Activated CD4-positive, alpha-beta T cell treated with anti-CD3 and anti-CD28 coated beads for 1 hour (primary cell): ENCODE data around the gene GAL3ST3.
A peak's percentile ranks its signal among the peaks of the same experiment; 100 is the strongest.
"Not testable (repeated sequence)": the region's sequence is repeated elsewhere in the genome, so short reads cannot be mapped to it uniquely, and the experiment has no call there.

ENCODE experiments used
- DNase-seq: peaks from one replicate; pipeline ENCODE4 v3.0.0-alpha.2; 2020

Gene GAL3ST3

GRCh38 chr11:66042227-66042995 lies 6.5 kb downstream of the GAL3ST3 start:
- no peak for DNase-seq

GRCh38 chr11:66039765-66040164 lies 9.2 kb downstream of the GAL3ST3 start:
- DNase-seq: no peak

GRCh38 chr11:66037327-66037726 lies 11.6 kb downstream of the GAL3ST3 start:
- DNase-seq: no peak

- no peak for DNase-seq
Measured at GRCh38 chr11:66036334-66036710, 12.6 kb downstream of the GAL3ST3 start.

- DNase-seq: no peak
Measured at GRCh38 chr11:66035653-66036333, 13.2 kb downstream of the GAL3ST3 start.

GRCh38 chr11:66032957-66033735 lies 15.8 kb downstream of the GAL3ST3 start:
- no peak for DNase-seq

GRCh38 chr11:66026017-66026529 lies 22.9 kb downstream of the GAL3ST3 start, which contains the start of gene CATSPER1:
TSS of gene CATSPER1 (minus strand) at chr11:66026479. CDS start at chr11:66026379, 100 bp downstream.
- no peak for DNase-seq

- DNase-seq: not testable (repeated sequence)
Measured at GRCh38 chr11:66023186-66023440, 25.8 kb downstream of the GAL3ST3 start.

- peak; percentile 64 for DNase-seq
Measured at GRCh38 chr11:66022401-66023185, 26.4 kb downstream of the GAL3ST3 start.

GRCh38 chr11:66020618-66021357 lies 28.2 kb downstream of the GAL3ST3 start:
- no peak for DNase-seq

- DNase-seq: no peak
Measured at GRCh38 chr11:66020212-66020611, 28.7 kb downstream of the GAL3ST3 start.

GRCh38 chr11:66017321-66017720 lies 31.6 kb downstream of the GAL3ST3 start:
- DNase-seq: no peak

GRCh38 chr11:66016793-66017177 lies 32.2 kb downstream of the GAL3ST3 start:
- DNase-seq: no peak

- no peak for DNase-seq
Measured at GRCh38 chr11:66015936-66016792, 32.8 kb downstream of the GAL3ST3 start.

GRCh38 chr11:66015454-66015881 lies 33.5 kb downstream of the GAL3ST3 start:
- DNase-seq: no peak

GRCh38 chr11:66014804-66015453 lies 34.0 kb downstream of the GAL3ST3 start:
- DNase-seq: no peak

- no peak for DNase-seq
Measured at GRCh38 chr11:66013762-66014100, 35.2 kb downstream of the GAL3ST3 start.

GRCh38 chr11:66012946-66013761 lies 35.8 kb downstream of the GAL3ST3 start:
- no peak for DNase-seq

- DNase-seq: no peak
Measured at GRCh38 chr11:66012371-66012945, 36.5 kb downstream of the GAL3ST3 start.
